Activated B cell treated with CpG ODN at 0.5 μM for 24 hours (primary cell): Measurements from ENCODE around the gene ZNF664. TPM values are rescaled to one million over a fixed set of nuclear protein-coding genes. Genes with fewer than 3 reads are reported as not detected.

Source experiments
- ATAC-seq: fragments of 200-7000 bp; cut with Tn5 transposase; one replicate; pipeline ENCODE4 v1.10.0; 2021; ENCODE audit warnings: low read depth, mild to moderate bottlenecking, moderate library complexity
- CTCF ChIA-PET: fragments of 350-600 bp; sonication (Branson Sonifier 250); formaldehyde crosslinking; loops from one replicate; lab custom pipeline; 2021; ENCODE audit warnings: antibody characterized with exemption; lab: Charles Lee
- POLR2A ChIA-PET: fragments of 350-600 bp; sonication (Branson Sonifier 250); formaldehyde crosslinking; loops from one replicate; lab custom pipeline; 2021; ENCODE audit warnings: antibody characterized with exemption; lab: Charles Lee
- DNase-seq: peaks from one replicate; pipeline ENCODE4 v3.0.0; 2022
- H3K27ac Mint-ChIP-seq: one replicate; pipeline ENCODE4 v1.8.0; 2020; ENCODE audit warnings: mixed read lengths
- H3K27me3 Mint-ChIP-seq: one replicate; pipeline ENCODE4 v1.8.0; 2021; ENCODE audit warnings: mixed read lengths
- H3K36me3 Mint-ChIP-seq: one replicate; pipeline ENCODE4 v1.8.0; 2021; ENCODE audit warnings: low read depth, mixed read lengths
- H3K4me1 Mint-ChIP-seq: one replicate; pipeline ENCODE4 v1.8.0; 2021; ENCODE audit warnings: mixed read lengths
- H3K4me3 Mint-ChIP-seq: one replicate; pipeline ENCODE4 v1.8.0; 2020; ENCODE audit warnings: mild to moderate bottlenecking, mixed read lengths
- H3K9me3 Mint-ChIP-seq: one replicate; pipeline ENCODE4 v1.8.0; 2020; ENCODE audit warnings: mixed read lengths
- CTCF ChIP-seq: fragments of 200-600 bp; IDR thresholded peaks from one replicate; pipeline ENCODE4 v1.8.0; 2022; ENCODE audit warnings: antibody characterized with exemption, mild to moderate bottlenecking
- intact Hi-C: fragments of 100-400 bp; cut with micrococcal nuclease; formaldehyde crosslinking; loops from one replicate; pipeline ENCODE4 v1.15.1; 2024
- total RNA-seq: library from RNA; stranded (reverse); gene quantifications from 2 replicates; pipeline ENCODE4 v1.2.3, GENCODE V29; 2022

ZNF664 gene
- total RNA-seq, 1 donor from 2014 or later = 40.7 TPM

- ChIA-PET POLR2A (no interaction called here), CTCF (no interaction called here)
- Mint-ChIP-seq H3K36me3 (peaks cover 61% of the 10 kb centered on the region), H3K27ac (no peak overlapping the region), H3K4me1 (peaks cover 33% of the 10 kb centered on the region), H3K9me3 (no peaks in the 10 kb centered on the region), H3K4me3 (no peak overlapping the region), H3K27me3 (no peaks in the 10 kb centered on the region)
- no peak for ATAC-seq
- intact Hi-C loops = loop anchor here (10.0 kb wide), 1 partner anchor 354 kb away; the partner anchor contains the start of genes EIF2B1 and GTF2H3
- TF ChIP-seq CTCF = no peak
- no peak for DNase-seq
These were observed 16.2 kb downstream of the ZNF664 start for GRCh38 chr12:123989168-123989567.

- H3K9me3 Mint-ChIP-seq = no peaks in the 10 kb centered on the region
- ATAC-seq = no peak
- H3K27ac Mint-ChIP-seq = no peak overlapping the region
- no peak for TF ChIP-seq CTCF
- CTCF ChIA-PET = no interaction called here
- POLR2A ChIA-PET = no interaction called here
- no peak overlapping the region for H3K4me3 Mint-ChIP-seq
- H3K4me1 Mint-ChIP-seq = peaks cover 34% of the 10 kb centered on the region
- intact Hi-C loops = loop anchor here (10.0 kb wide), 1 partner anchor 355 kb away; the partner anchor contains the start of genes EIF2B1 and GTF2H3
- peaks cover 59% of the 10 kb centered on the region for H3K36me3 Mint-ChIP-seq
- DNase-seq = no peak
- no peaks in the 10 kb centered on the region for H3K27me3 Mint-ChIP-seq
These were observed 16.7 kb downstream of the ZNF664 start for GRCh38 chr12:123989753-123990152.

DNA sequence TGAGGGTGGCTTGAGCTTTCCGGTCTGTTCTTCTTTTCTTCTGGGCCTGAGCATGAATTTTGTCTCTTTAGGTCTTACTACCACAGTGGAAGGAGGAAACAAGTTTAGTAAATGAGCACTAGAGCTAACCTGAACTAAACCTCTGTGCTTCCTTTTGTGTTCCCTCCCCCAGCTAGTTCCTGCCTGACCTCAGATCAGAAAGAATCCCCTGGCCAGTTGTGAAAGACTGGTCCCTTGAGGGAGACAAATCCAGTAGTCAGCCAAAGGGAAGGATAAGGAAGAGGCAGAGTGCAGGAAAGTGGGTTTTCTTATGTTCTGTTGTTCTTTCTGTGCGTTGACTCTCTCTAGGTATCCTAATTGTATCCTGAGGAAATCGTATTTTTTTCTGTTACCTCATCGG, 17.5 kb downstream of the ZNF664 start:
- DNase-seq (no peak), ATAC-seq (no peak)
- peaks cover 35% of the 10 kb centered on the region for H3K4me1 Mint-ChIP-seq
- no peaks in the 10 kb centered on the region for H3K27me3 Mint-ChIP-seq
- ChIA-PET POLR2A (no interaction called here), CTCF (no interaction called here)
- intact Hi-C loops = no loop called here
- no peak overlapping the region for H3K4me3 Mint-ChIP-seq
- H3K9me3 Mint-ChIP-seq = no peaks in the 10 kb centered on the region
- H3K36me3 Mint-ChIP-seq = peaks cover 62% of the 10 kb centered on the region
- no peak for TF ChIP-seq CTCF
- H3K27ac Mint-ChIP-seq = peak overlapping the region; percentile 6

DNA sequence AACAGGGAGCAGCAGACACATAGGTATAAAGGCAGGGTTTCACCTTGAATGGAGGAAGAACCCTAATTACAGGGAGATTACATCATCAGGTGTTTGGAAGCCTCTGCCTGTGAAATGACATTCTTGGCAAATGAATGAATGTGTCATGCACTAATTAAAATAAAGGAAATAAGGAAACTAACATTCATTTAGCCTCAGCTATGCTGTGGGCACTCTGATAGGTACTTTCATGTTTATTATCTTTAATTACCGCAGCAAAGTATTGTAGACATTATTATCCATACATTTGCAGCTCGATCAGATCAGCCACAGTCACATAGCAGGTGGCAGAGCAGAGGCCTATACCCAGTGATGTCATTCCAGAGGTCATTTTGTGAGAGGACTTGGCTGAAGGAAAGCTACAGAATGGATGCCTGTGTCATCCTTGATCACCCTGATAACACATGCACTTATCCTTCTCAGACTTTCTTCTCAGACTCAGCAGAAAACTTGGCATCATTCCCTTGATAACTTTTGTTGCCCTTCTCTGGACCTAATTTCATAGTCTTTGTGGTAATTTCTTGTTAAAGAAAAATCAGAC, 18.4 kb downstream of the ZNF664 start:
- H3K4me1 Mint-ChIP-seq = peaks cover 31% of the 10 kb centered on the region
- CTCF ChIA-PET = no interaction called here

More for the DNA sequence above, 18.4 kb downstream of the ZNF664 start:
- DNase-seq (no peak), ATAC-seq (no peak)
- H3K27ac Mint-ChIP-seq = no peak overlapping the region
- no peak for TF ChIP-seq CTCF
- intact Hi-C loops = no loop called here
- H3K9me3 Mint-ChIP-seq = no peaks in the 10 kb centered on the region
- peaks cover 71% of the 10 kb centered on the region for H3K36me3 Mint-ChIP-seq
- POLR2A ChIA-PET = no interaction called here
- H3K27me3 Mint-ChIP-seq = no peaks in the 10 kb centered on the region
- no peak overlapping the region for H3K4me3 Mint-ChIP-seq
